A549 treated with Hydrocortisone at 1 μM for 4 hours (cell line): ENCODE data around the gene C3orf33. TPM values are rescaled to one million over a fixed set of nuclear protein-coding genes. Genes with fewer than 3 reads are reported as not detected.

ENCODE experiments used
- total RNA-seq: library from RNA; stranded (reverse); fragments of 200-300 nt; extraction: Qiagen RNA extraction; gene quantifications from 5 replicates; pipeline ENCODE4 v1.2.3, GENCODE V29; 2022

C3orf33 gene, protein sequence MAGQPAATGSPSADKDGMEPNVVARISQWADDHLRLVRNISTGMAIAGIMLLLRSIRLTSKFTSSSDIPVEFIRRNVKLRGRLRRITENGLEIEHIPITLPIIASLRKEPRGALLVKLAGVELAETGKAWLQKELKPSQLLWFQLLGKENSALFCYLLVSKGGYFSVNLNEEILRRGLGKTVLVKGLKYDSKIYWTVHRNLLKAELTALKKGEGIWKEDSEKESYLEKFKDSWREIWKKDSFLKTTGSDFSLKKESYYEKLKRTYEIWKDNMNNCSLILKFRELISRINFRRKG
- 5.6 to 6.9 TPM (median 6.3 TPM) in 5 replicates for total RNA-seq

DNA sequence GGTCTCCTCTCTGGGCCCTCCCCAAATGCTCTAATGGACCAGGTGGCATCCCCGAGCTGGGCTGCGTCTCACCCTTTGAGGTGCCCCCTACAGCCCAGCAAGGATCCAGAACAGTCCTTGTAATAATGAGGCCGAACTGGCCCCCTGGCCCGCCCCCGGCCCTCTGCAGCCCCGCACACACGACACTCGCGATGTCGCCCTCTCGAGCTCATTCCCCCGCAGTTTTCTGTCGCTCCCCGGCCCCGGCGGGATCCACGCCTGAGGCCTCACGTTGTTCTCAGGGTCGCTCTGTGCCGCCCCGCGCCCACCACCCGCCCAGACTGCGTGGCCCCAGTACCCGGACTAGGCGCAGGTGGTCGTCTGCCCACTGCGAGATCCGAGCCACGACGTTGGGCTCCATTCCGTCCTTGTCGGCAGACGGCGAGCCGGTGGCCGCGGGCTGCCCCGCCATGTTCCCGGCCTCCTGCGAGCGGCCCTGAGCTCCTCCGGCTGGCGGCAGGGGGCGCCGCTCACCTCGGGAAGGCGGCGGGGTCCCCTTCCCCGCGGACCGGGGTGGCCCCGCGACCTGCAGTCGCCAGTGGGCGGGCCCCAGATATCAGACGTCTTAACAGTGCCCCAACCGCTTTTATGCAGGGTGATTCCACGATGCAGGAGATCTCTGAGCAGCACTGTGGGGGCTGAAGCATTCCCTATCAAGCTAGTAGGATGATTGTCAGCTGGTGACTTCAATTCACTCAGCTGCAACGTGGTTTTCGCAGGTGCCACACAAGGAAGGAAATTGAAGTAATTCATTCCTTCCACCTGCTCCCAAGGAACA lies at the start of gene C3orf33:
Gene C3orf33, minus strand, starts transcription at position 477 of the 817 bp plus-strand sequence. Its CDS starts 26 bp downstream, at position 451.

DNA sequence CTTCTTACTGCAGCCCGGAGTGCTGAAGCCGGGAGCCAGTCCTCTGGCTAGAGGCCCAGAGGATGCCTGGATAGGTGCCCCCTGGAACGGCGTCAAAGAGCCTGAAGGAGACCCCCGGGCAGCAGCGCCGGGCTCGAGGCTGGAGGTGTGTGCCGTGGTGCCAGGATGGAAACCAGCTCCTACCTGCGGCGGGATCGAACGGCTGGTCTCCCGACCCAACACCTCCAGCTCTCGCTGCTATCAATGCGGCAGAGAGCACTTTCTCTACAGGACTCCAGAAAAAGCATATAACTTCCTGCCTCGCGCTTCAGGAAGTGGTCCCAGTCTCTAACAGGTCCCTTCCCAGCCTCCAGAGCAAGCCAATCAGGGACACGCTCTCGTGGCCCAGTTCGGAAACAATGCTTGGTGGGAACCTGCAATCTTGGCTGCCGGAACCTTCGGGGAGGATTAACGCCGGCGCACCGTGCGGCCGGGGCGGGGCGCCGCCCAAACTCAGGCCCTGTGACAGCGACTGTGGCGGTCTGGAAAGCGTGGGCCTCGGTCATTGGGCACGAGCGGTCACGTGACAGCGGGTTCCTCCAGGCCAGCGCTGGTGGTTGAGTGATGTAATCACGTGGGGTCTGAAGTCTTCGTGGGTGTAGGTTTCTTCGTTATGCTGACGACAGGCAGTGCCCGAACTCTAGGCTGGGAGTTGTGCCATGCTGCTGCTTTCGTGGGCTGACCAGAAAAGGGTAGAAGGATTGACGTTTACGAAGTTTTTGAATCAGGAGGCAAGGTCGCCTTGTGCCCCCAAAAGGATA lies 48.3 kb upstream of the C3orf33 start, which contains the start of gene SLC33A1:
Gene SLC33A1, minus strand, starts transcription at position 287 of the 800 bp plus-strand sequence. CDS start 430 bp downstream, outside the sequence.

DNA sequence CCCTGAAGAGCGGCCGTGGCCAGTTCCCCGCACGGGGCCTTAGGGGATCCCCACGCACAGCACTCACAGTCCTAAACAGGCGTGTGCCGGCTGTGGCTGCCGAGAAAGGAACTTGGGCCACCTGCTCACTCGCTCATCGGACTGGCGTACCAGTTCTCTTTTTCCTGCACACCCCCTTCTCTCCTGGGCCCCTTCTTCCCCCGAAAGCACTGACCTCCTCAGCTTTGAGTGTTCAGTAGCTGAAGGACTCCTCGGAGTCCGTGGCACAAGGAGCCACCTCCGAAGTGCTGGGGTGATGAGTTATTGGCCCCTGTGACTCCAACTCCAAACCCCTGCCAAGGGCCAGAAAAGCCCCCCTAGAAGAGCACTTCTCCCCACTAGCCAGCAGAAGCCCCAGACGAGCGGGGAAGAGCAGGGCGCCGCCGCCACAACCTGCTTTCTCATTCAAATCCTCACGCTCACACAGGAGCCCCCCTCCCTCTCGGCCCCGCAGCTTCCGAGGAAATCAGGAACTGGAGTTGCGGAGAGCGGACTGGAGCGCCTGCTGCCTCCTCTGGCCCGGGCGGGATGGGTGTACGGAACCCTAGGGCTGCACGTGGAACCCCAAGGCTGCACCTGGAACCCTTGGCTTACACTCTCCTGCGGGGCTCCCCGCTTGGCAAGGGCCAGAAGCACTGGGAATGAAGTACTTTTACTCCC lies 61.3 kb downstream of the C3orf33 start, which contains the start of gene PLCH1:
Gene PLCH1, minus strand, starts transcription at position 446 of the 699 bp plus-strand sequence. CDS start 40,847 bp downstream, outside the sequence.

Other genes with a start within 250 kb of the C3orf33 start
- gene PLCH1, start 61.2 kb downstream of the C3orf33 start, total RNA-seq, result 0.79 to 1.1 TPM (median 0.84 TPM) in 5 replicates
- gene SLC33A1, start 48.1 kb upstream of the C3orf33 start, total RNA-seq, result 12.9 to 19.5 TPM (median 16.2 TPM) in 5 replicates
- gene GMPS, start 64.4 kb upstream of the C3orf33 start, total RNA-seq, result 70.8 to 95.0 TPM (median 80.9 TPM) in 5 replicates